ENCODE results near the gene TSPAN8.
"Not testable (repeated sequence)": the region's sequence is repeated elsewhere in the genome, so short reads cannot be mapped to it uniquely, and the experiment has no call there.

TSPAN8 gene

DNA sequence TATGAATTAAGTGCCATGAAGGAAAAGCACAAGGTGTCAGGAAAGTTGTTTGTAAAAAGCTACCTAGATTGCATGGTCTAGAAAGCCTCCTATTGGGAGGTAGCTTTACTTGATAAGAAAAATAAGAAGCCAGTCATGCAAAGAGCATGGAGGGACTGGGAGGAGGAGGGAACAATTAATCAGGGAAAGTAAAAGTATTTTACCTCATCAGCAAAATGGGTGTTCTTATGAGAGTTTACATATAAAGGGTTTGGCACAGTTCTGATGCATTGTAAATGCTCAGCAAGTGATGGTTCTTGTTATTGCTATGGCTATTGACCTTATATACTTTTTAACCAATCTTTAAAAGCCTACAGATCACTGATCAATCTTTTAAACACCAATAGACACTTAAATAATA is 17.0 kb upstream of the TSPAN8 start:
- no peak for DNase-seq (ENCODE audit: low spot score)
- TF ChIP-seq, protein P1, sequence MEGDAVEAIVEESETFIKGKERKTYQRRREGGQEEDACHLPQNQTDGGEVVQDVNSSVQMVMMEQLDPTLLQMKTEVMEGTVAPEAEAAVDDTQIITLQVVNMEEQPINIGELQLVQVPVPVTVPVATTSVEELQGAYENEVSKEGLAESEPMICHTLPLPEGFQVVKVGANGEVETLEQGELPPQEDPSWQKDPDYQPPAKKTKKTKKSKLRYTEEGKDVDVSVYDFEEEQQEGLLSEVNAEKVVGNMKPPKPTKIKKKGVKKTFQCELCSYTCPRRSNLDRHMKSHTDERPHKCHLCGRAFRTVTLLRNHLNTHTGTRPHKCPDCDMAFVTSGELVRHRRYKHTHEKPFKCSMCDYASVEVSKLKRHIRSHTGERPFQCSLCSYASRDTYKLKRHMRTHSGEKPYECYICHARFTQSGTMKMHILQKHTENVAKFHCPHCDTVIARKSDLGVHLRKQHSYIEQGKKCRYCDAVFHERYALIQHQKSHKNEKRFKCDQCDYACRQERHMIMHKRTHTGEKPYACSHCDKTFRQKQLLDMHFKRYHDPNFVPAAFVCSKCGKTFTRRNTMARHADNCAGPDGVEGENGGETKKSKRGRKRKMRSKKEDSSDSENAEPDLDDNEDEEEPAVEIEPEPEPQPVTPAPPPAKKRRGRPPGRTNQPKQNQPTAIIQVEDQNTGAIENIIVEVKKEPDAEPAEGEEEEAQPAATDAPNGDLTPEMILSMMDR (IDR thresholded peaks at IDR 0.05): no peak
- no peak overlapping the region for H3K27ac ChIP-seq
- no peak overlapping the region for H3K4me3 ChIP-seq

DNA sequence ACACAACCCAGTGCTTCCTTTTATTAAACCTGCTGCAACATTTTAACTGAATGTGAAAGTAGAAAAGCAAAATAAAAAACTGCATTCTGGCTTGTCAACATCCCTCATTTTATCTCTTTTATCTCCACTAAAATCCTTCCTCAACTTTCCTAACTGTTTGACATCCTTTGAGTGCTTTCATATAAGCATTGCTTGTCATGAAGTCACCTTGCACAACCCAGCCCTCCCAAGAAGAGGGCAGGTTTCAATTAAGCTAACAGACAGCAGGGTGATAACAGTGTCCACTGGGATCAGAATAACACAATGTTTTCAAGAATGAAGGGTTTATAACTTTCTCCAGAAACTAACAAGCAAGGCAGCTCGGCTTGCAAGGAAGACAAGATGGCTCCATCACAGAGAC is 16.3 kb upstream of the TSPAN8 start:
- DNase-seq (ENCODE audit: low spot score): no peak
- Histone ChIP-seq H3K27ac (no peak overlapping the region), H3K4me3 (no peak overlapping the region)
- TF ChIP-seq, protein P1 (IDR thresholded peaks at IDR 0.05): no peak

DNA sequence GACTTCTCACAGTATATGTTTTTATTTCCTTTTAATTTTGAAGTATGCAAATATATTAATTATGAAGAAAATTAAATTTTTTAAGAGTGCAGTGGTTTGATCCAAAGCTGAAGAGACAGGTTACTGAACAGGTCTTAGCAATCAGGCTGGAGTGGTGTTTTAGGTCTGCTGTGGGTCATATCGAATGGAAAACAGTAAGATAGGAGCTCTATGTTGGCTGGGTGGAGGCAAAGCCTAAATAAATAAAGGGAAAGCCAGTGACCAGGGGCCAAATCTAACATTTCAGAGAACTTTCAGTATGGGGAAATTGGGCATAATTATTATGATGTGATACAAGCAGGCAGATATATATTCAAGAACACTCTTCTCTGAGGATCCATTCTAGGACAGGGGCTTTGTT is 12.7 kb upstream of the TSPAN8 start:
- DNase-seq (ENCODE audit: low spot score): no peak
- TF ChIP-seq, protein P1 (IDR thresholded peaks at IDR 0.05): no peak
- Histone ChIP-seq H3K4me3 (no peak overlapping the region), H3K27ac (no peak overlapping the region)

DNA sequence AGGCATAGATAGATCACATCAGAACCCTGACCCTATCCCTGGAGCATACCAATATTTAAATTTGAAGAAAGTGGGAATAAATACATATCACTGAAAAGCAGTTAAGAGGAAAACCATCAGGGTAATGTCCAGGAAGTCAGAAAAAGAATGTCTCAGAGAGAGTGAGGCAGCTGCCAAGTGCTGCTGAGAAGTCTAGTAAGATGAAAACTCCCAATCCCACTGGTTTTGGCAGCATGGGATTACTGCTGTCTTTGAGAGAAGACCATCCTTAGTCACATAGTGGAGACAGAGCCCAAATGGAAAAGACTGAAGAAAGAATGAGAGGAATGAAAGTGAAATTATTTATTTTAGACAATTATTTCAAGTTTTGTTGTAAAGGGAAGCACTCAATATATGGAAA is 11.5 kb upstream of the TSPAN8 start:
- no peak overlapping the region for H3K27ac ChIP-seq
- no peak for DNase-seq (ENCODE audit: low spot score)
- H3K4me3 ChIP-seq: no peak overlapping the region
- TF ChIP-seq, protein P1 (IDR thresholded peaks at IDR 0.05): no peak

DNA sequence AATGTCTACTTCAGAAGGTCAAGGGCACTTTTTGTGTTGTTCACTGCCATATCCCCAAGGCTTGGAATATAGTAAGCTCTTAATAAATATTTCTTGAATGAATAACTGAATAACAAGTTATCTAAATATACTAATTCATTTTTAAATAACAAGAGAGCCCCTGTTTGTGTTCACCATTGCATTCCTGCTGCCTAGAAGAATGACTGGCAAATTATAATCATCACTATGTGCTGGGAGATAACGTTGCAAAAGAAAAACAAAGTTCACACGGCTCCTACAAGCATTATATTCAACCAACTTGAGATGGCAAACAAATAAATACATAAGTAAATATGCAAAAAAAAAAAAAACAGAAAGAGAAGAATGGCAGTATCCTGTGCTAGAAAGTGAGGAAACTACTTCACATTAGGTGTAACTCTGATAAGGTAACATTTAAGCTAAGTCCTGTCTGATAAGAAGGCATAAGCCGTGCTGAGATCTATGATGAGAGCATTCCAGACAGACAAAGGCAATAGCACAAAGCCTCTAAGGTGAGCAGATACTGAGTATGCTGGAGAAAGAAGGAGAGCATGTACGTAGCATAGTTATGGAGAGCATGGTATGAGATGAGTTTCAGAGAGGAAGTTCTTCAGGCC is 9.2 kb upstream of the TSPAN8 start:
- no peak overlapping the region for H3K27ac ChIP-seq
- no peak for DNase-seq (ENCODE audit: low spot score)
- no peak overlapping the region for H3K4me3 ChIP-seq
- TF ChIP-seq, protein P1 (IDR thresholded peaks at IDR 0.05): no peak

DNA sequence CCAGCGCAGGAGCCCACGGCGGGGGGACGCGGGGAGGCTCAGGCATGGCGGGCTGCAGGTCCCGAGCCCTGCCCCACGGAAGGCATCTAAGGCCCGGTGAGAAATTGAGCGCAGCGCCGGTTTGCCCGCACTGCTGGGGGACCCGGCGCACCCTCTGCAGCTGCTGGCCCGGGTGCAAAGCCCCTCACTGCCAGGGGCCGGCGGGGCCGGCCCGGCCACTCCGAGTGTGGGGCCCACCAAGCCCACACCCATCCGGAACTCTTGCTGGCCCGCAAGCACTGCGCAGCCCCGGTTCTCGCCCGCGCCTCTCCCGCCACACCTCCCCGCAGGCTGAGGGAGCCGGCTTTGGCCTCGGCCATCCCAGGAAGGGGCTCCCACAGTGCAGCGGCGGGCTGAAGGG is 8.5 kb upstream of the TSPAN8 start:
- Histone ChIP-seq H3K27ac (no peak overlapping the region), H3K4me3 (no peak overlapping the region)
- no peak for DNase-seq (ENCODE audit: low spot score)
- TF ChIP-seq, protein P1 (IDR thresholded peaks at IDR 0.05): no peak

DNA sequence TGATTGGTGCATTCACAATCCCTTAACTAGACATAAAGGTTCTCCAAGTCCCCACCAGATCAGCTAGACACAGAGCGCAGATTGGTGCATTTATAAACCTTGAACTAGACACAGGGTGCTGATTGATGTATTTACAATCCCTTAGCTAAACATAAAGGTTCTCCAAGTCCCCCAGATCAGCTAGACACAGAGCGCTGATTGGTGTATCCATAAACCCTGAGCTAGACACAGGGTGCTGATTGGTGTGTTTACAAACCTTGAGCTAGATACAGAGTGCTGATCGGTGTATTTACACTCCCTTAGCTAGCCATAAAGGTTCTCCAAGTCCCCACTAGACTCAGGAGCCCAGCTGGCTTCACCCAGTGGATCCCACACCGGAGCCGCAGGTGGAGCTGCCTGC is 8.0 kb upstream of the TSPAN8 start:
- H3K4me3 ChIP-seq, H3K27ac ChIP-seq: not testable (repeated sequence)

More for the DNA sequence above, 8.0 kb upstream of the TSPAN8 start:
- DNase-seq (ENCODE audit: low spot score): not testable (repeated sequence)
